HG02884 (cell line): ENCODE measurements around the gene LLGL2.
"Not testable (repeated sequence)": the region's sequence is repeated elsewhere in the genome, so short reads cannot be mapped to it uniquely, and the experiment has no call there.

ENCODE experiments used
- ATAC-seq: cut with Tn5 transposase; IDR thresholded peaks from one replicate; pipeline ENCODE4 v1.9.1; 2021; ENCODE audit warnings: mild to moderate bottlenecking, moderate library complexity; ENCODE audit not compliant: unreplicated experiment

Gene LLGL2

GRCh38 chr17:75565618-75566017 lies 40.1 kb downstream of the LLGL2 start:
- ATAC-seq: no peak

DNA sequence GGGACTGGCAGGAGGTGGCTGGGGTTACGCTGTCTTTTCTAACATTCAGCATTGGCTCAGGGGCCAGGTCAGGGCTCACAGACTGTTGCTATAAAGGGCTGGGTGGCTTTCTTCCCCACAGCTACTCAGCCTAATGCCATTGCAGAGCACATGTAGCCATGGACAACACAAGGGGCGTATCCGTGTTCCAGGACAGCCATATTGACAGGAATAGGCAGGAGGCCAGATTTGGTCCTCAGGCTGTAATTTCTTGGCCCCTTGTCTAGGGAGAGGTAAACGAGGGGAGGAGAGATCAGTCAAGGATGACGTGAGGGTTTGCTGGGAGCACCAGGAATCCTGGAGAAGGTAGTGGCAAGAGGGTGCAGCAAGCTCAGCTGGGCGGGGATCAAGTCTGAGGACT lies 40.9 kb downstream of the LLGL2 start:
- no peak for ATAC-seq

DNA sequence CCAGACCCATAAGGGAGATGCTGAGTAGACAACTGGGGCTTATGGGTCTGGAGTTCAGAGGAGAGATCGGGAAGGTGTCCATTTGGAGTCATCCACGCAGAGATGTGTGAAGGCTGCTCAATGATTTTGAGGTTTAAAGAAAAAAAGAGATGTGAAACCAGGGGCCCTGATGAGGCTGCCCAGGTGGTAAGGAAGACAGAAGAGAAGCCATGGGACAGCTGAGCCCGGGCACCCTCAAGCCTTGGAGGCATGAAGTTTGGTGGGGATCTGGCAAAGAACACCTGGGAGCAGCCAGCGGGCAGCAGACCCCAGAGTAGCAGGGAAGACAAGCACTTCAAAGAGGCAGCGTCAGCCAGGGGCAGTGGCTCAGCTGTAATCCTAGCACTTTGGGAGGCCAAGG lies 41.3 kb downstream of the LLGL2 start:
- no peak for ATAC-seq

GRCh38 chr17:75568412-75569255 lies 43.1 kb downstream of the LLGL2 start:
- ATAC-seq: no peak

DNA sequence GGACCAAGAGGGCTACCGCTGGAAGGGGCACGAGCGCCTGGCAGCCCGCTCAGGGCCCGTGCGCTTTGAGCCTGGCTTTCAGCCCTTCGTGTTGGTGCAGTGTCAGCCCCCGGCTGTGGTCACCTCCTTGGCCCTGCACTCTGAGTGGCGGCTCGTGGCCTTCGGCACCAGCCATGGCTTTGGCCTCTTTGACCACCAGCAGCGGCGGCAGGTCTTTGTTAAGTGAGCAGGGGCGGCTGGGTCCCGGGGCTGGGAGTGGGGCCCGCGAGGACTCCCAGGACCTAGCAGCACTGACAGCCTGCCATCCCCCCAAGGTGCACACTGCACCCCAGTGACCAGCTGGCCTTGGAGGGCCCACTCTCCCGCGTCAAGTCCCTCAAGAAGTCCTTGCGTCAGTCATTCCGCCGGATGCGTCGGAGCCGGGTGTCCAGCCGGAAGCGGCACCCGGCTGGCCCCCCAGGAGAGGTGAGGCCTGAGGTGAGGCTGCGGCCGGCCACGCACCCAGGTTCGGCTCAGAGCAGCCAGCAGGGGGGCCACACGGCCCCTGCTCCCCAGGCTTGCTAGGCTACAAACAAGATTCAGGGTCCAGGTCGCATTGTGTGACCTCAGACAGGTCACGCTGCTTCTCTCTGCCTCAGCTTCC lies 44.7 kb downstream of the LLGL2 start:
- ATAC-seq: no peak

DNA sequence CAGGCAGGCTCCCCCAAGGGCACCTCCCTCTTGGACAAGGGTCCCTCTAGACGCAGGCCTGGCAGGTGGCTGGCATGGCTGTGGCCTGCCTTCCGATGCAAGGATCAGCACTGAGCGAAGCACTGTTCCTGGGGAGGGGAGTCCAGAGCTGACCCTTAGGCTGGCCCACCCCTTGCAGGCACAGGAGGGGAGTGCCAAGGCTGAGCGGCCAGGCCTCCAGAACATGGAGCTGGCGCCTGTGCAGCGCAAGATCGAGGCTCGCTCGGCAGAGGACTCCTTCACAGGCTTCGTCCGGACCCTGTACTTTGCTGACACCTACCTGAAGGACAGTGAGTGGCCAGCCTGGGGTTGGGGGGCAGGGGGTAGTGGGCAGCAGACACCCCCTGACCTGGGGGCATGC lies 45.3 kb downstream of the LLGL2 start:
- ATAC-seq: no peak

- no peak for ATAC-seq
Measured at GRCh38 chr17:75571197-75571884, 45.8 kb downstream of the LLGL2 start.

DNA sequence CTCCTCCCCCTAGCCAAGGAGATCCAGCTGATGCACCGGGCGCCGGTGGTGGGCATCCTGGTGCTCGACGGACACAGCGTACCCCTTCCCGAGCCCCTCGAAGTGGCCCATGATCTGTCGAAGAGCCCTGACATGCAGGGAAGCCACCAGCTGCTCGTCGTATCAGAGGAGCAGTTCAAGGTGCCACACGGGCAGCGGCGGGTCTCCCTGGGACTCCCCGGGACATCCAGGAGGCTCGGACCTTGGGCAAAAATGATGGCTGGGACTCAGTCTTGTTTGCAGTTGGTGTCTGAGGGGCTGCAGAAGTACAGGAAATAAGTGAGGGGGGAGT lies 46.4 kb downstream of the LLGL2 start:
- no peak for ATAC-seq

DNA sequence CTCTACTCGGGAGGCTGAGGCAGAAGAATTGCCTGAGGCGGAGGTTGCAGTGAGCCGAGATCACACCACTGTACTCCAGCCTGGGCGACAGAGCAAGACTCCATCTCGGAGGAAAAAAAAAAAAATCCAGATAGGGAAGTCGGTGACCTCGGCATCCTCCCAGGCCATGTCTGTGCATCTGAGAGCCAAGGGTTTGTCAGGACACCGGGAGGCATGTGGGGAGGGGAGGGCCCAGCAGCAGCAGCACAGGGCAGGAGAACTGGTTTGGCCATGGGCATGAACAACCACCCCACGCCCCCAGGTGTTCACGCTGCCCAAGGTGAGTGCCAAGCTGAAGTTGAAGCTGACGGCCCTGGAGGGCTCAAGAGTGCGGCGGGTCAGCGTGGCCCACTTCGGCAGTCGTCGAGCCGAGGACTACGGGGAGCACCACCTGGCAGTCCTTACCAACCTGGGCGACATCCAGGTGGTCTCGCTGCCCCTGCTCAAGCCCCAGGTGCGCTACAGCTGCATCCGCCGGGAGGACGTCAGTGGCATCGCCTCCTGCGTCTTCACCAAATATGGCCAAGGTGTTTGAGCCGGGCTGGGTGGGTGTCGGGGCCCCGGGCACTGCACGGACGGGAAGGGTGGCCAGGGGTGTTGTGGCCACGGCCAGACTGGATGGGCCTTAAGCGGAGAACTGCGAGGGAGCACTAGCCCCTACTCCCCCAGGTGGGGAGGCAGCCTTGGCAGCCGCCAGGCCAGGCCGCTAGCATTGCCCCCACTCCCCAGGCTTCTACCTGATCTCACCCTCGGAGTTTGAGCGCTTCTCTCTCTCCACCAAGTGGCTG lies 47.4 kb downstream of the LLGL2 start:
- ATAC-seq: no peak

DNA sequence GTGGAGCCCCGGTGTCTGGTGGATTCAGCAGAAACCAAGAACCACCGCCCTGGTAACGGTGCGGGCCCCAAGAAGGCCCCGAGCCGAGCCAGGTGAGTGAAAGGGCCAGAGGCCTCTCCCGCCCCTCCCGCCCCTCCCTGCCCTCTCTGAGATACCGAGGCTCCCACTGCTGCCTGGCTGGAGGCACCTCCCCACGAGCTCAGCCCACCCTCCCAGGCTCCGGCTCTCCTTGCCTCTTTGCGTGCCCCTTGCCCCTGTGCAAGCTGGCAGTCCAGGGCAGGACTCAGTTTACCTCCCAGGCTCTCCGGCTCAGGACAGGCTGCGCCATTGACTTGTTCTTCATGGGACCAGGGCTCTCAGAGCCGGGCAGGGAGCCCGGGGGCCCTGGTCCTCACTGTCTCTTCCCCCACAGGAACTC lies 48.1 kb downstream of the LLGL2 start:
- no peak for ATAC-seq

DNA sequence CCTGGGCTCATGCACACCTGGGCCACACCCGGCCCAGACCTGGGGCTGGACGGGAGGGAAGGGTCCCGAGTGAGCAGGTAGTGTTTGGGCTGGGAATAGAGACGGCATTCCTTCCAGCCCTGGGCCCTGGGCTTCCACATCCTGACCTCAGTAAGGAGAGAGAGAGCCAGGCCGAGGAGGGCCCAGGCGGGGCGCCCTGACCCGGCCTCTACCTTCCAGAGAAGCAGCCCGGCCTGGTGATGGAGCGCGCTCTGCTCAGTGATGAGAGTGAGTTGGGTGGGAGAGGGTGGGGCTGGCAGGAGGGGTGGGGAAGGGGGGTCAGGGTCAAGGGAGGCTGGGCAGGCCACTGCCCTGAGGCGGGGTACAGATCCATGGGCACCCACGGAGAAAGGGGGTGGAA lies 48.5 kb downstream of the LLGL2 start:
- ATAC-seq: no peak

DNA sequence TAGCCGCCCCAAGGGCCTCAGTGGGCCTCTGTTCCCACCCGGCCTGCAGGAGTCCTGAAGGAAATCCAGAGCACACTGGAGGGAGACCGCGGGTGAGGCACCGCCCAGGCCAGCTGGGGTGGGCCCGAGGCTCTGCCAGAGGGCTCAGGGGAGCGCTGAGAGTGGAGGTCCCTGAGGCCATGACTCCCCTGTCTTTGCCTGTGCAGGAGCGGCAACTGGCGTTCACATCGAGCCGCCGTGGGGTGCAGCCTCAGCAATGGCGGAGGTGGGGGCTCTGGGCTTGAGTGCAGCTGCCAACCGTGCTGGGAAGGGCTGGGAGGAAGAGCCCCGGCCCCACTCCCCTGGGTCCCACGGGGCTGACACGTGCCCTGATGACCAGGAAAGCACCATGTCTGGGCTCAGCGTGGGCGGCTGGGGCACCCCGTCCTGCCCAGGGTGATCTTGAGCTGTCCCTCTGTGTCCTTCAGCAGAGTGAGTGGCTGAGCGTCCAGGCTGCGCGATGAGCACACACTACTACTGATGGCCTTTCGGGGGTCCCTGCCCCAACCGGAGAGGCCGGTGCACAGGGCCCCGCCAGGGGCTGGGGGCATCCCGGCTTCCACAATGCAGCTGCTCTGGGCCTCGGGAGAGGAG lies 49.0 kb downstream of the LLGL2 start:
- ATAC-seq: no peak

DNA sequence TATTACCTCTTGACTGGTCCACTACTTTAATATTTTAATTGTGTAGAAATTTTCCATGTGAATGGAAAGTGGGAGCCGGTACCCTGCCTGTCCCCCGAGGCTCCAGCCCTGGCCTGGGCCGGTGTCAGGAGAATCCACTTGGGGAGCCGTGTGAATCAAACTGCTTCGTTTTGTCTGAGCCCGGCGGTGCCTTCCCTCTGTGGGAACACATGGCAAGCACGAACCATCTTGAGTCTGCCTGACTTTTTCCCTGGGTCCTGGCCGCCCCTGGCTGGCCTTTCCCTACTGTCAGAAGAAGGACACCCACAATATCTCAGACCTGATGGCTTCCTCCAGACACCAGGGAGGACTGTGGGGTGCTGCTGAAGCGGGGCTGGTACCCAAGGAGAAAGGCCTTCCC lies 49.7 kb downstream of the LLGL2 start:
- ATAC-seq: no peak

DNA sequence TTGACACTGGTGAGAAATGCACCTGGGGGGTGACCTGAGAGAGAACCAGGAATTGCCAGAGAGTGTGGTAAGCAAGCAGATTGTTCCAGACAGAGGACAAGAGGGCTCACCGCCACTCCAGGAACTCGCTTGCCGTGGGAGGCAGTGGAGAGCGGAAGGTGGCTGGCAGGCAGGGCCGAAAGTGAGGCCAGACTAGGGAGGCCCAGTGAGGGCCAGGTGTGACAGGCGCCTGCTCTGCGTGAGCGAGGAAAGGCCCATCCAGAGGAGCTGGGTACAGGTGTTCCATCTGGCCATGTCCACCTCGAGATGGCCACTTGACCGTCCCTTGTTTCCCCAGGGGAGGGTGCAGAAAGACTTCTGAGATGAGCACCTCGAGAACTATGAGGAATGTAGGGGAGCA lies 50.2 kb downstream of the LLGL2 start:
- ATAC-seq: no peak

DNA sequence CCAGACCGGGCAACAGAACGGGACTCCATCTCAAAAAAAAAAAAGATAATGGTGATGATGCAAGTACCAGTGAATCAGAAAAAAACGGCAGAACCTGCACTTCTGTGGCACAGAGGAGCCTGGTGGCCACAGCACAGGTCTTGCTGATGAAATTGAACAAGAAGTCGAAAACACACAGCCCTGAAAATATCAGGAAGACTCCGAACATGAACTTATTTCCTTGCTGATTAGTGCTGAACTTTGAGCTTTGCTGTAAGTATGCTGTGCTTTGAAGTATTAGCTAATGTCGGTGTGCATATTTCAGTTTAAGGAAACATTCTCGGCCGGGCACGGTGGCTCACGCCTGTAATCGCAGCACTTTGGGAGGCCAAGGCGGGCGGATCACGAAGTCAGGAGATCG lies 51.2 kb downstream of the LLGL2 start:
- ATAC-seq: no peak

DNA sequence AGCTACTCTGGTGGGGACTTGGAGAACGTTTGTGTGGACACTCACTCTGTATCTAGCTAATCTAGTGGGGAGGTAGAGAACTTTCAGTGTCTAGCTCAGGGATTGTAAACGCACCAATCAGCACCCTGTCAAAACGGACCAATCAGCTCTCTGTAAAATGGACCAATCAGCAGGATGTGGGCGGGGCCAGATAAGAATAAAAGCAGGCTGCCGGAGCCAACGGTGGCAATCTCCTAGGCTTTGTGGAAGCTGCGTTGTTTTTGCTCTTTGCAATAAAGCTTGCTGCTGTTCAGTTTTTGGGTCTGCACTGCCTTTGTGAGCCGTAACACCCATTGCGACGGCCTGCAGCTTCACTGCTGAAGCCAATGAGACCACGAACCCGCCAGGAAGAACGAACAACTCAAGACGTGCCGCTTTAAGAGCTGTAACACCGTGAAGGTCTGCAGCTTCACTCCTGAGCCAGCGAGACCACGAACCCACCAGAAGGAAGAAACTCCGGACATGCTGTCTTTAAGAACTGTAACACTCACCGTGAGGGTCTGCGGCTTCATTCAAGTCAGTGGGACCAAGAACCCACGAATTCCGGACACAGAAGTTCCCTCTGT lies 55.7 kb downstream of the LLGL2 start:
- ATAC-seq: not testable (repeated sequence)

DNA sequence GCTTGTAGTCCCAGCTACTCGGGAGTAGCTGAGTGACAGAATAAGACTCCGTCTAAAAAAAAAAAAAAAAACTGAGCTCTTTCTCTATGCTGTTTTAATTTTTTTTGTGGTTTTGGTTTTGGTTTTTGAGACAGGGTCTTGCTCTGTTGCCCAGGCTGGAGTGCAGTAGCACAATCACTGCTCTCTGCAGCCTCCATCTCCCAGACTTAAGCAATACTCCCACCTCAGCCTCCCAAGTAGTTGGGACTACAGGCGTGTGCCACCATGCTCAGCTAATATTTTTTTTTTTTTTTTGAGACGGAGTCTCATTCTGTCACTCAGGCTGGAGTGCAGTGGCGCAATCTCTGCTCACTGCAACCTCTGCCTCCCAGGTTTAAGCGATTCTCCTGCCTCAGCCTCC lies 57.7 kb downstream of the LLGL2 start:
- not testable (repeated sequence) for ATAC-seq

DNA sequence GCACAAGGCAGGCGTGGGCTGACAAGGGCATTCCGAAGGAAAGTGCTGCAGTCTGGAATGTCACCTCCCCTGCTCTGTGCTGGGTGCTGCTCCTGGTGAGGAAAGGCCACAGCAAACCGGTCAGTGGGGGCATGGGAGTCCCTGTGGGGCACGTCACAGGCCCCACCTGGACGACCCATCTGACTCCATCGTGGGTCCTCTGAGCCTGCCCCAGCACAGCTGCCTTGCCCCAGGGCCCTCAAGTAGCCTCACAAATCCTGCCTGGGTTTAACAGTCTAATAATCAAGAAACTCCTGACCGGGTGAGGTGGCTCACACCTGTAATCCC lies 59.3 kb downstream of the LLGL2 start:
- ATAC-seq: no peak

GRCh38 chr17:75587675-75588595 lies 62.4 kb downstream of the LLGL2 start, which contains the start of gene MYO15B:
Gene MYO15B, plus strand, starts transcription at chr17:75587800. Its CDS starts 258 bp downstream, at chr17:75588058.
- no peak for ATAC-seq
